ENCODE measurements around the gene DAPK2.

Gene DAPK2

DNA sequence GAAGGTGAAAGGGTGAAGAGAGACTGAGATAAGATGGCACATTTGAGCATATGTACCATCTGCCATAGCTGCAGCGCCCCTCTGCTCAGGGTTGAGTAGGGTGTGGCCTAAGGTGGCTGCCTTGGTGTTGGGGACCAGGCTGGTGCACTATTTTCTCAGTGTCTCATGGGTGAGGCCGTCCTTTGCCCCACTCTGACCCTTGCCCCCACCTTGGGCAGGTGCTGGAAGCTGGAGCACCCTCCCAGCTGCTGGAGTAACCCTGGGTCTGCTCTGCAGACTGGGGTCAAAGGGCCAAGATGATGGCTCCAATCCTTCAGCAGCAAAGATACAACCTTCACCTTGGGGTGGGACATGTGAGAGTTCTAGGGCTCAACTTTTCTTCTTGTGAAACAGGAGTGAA, 69.2 kb downstream of the DAPK2 start:
- Histone ChIP-seq H3K4me2 (ENCODE audit: low read depth, low read length) (no peak overlapping the region), H3K4me3 (ENCODE audit: low read length) (no peak overlapping the region), H3K9me2 (replicated peaks; ENCODE audit: insufficient read depth, low read length) (no peaks in the 10 kb centered on the region), H2AFZ (ENCODE audit: low read length) (no peak overlapping the region), H3K27me3 (replicated peaks; ENCODE audit: insufficient read depth, low read length) (no peaks in the 10 kb centered on the region), H3K9me3 (replicated peaks; ENCODE audit: insufficient read depth, low read length) (no peaks in the 10 kb centered on the region), H3K79me2 (ENCODE audit: low read length) (no peaks in the 10 kb centered on the region), H3F3A (ENCODE audit: insufficient read depth, low read length) (peaks cover 4% of the 10 kb centered on the region; the same call in 1 of the 2 replicates), H3K27ac (ENCODE audit: low read length) (no peak overlapping the region), H3K9ac (ENCODE audit: low read length) (no peak overlapping the region), H3K36me3 (replicated peaks; ENCODE audit: insufficient read depth, low read length) (no peaks in the 10 kb centered on the region), H4K20me1 (ENCODE audit: insufficient read depth, low read length) (no peaks in the 10 kb centered on the region), H3K4me1 (ENCODE audit: low read length) (peaks cover 8% of the 10 kb centered on the region)
- TF ChIP-seq EZH2 (optimal IDR thresholded peaks at IDR 0.05; ENCODE audit: low read depth, low read length) (no peak), EZH2phosphoT487 (IDR thresholded peaks at IDR 0.05; ENCODE audit: low read length) (no peak)
- TF ChIP-seq, protein P1, sequence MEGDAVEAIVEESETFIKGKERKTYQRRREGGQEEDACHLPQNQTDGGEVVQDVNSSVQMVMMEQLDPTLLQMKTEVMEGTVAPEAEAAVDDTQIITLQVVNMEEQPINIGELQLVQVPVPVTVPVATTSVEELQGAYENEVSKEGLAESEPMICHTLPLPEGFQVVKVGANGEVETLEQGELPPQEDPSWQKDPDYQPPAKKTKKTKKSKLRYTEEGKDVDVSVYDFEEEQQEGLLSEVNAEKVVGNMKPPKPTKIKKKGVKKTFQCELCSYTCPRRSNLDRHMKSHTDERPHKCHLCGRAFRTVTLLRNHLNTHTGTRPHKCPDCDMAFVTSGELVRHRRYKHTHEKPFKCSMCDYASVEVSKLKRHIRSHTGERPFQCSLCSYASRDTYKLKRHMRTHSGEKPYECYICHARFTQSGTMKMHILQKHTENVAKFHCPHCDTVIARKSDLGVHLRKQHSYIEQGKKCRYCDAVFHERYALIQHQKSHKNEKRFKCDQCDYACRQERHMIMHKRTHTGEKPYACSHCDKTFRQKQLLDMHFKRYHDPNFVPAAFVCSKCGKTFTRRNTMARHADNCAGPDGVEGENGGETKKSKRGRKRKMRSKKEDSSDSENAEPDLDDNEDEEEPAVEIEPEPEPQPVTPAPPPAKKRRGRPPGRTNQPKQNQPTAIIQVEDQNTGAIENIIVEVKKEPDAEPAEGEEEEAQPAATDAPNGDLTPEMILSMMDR (IDR thresholded peaks at IDR 0.05; ENCODE audit: low read length), result no peak
- DNase-seq, result no peak

DNA sequence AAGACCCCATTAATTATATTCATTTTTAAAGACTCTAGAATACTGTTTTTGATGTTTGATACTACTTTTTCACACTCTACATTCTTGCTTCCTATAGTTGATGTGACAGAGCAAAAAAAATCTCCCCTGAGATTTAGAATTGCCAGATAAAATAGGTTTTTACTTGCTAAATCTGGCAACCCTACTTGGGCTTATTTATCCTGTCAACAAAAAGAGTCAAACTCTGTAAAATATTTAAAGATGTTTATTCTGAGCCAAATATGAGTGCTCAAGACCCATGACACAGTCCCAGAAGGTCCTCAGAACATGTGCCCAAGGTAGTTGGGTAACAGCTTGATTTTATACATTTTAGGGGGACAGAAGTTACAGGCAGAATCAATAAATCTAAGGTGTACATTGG, 72.3 kb downstream of the DAPK2 start:
- no peak for DNase-seq
- H3F3A ChIP-seq (ENCODE audit: insufficient read depth, low read length), result peaks cover 28% of the 10 kb centered on the region
- H3K4me2 ChIP-seq (ENCODE audit: low read depth, low read length), result no peak overlapping the region
- no peaks in the 10 kb centered on the region for H3K27me3 ChIP-seq (replicated peaks; ENCODE audit: insufficient read depth, low read length)
- H3K9me3 ChIP-seq (replicated peaks; ENCODE audit: insufficient read depth, low read length), result no peaks in the 10 kb centered on the region
- TF ChIP-seq EZH2 (optimal IDR thresholded peaks at IDR 0.05; ENCODE audit: low read depth, low read length), result no peak
- no peak for TF ChIP-seq EZH2phosphoT487 (IDR thresholded peaks at IDR 0.05; ENCODE audit: low read length)
- TF ChIP-seq, protein P1 (IDR thresholded peaks at IDR 0.05; ENCODE audit: low read length), result no peak
- no peaks in the 10 kb centered on the region for H3K36me3 ChIP-seq (replicated peaks; ENCODE audit: insufficient read depth, low read length)
- H3K4me3 ChIP-seq (ENCODE audit: low read length), result no peak overlapping the region
- H3K4me1 ChIP-seq (ENCODE audit: low read length), result peaks cover 35% of the 10 kb centered on the region
- H3K27ac ChIP-seq (ENCODE audit: low read length), result no peak overlapping the region
- H3K9ac ChIP-seq (ENCODE audit: low read length), result no peak overlapping the region
- H2AFZ ChIP-seq (ENCODE audit: low read length), result no peak overlapping the region
- no peaks in the 10 kb centered on the region for H4K20me1 ChIP-seq (ENCODE audit: insufficient read depth, low read length)
- H3K79me2 ChIP-seq (ENCODE audit: low read length), result no peaks in the 10 kb centered on the region
- H3K9me2 ChIP-seq (replicated peaks; ENCODE audit: insufficient read depth, low read length), result no peaks in the 10 kb centered on the region

- Histone ChIP-seq H3K36me3 (replicated peaks; ENCODE audit: insufficient read depth, low read length) (no peaks in the 10 kb centered on the region), H4K20me1 (ENCODE audit: insufficient read depth, low read length) (no peaks in the 10 kb centered on the region), H3F3A (ENCODE audit: insufficient read depth, low read length) (peaks cover 28% of the 10 kb centered on the region), H3K9me2 (replicated peaks; ENCODE audit: insufficient read depth, low read length) (no peaks in the 10 kb centered on the region), H2AFZ (ENCODE audit: low read length) (no peak overlapping the region), H3K4me2 (ENCODE audit: low read depth, low read length) (no peak overlapping the region), H3K4me3 (ENCODE audit: low read length) (no peak overlapping the region), H3K27ac (ENCODE audit: low read length) (no peak overlapping the region), H3K4me1 (ENCODE audit: low read length) (peaks cover 41% of the 10 kb centered on the region), H3K27me3 (replicated peaks; ENCODE audit: insufficient read depth, low read length) (no peaks in the 10 kb centered on the region), H3K9ac (ENCODE audit: low read length) (no peak overlapping the region), H3K79me2 (ENCODE audit: low read length) (no peaks in the 10 kb centered on the region), H3K9me3 (replicated peaks; ENCODE audit: insufficient read depth, low read length) (no peaks in the 10 kb centered on the region)
- DNase-seq, result no peak
- TF ChIP-seq EZH2 (optimal IDR thresholded peaks at IDR 0.05; ENCODE audit: low read depth, low read length) (no peak), EZH2phosphoT487 (IDR thresholded peaks at IDR 0.05; ENCODE audit: low read length) (no peak)
- TF ChIP-seq, protein P1 (IDR thresholded peaks at IDR 0.05; ENCODE audit: low read length), result no peak
Observed at GRCh38 chr15:63973212-63974009, 72.9 kb downstream of the DAPK2 start.
